Psoas muscle (tissue), 8 donors: Measurements from ENCODE around the gene CCDC141. TPM values are rescaled to one million over a fixed set of nuclear protein-coding genes. Genes with fewer than 3 reads are reported as not detected.

Experiments used
- ATAC-seq, 4 donors: fragments of 200-7000 bp; cut with Tn5 transposase; one replicate each; pipeline ENCODE4 v1.9.1; 2020; ENCODE audit warnings: moderate library complexity in 3 of 4, mild to moderate bottlenecking in 2 of 4
- DNase-seq, 2 donors: peaks; one replicate each; pipeline ENCODE4 v3.0.0-alpha.2; 2020
- H3K27ac ChIP-seq: fragments of 200-600 bp; one replicate; pipeline ENCODE4 v1.8.0; 2022
- H3K27me3 ChIP-seq, 3 donors: fragments of 200-600 bp in 1 of 3; one replicate each; pipeline versions ENCODE4 v1.6.1 to v1.8.0; 2013 to 2022; ENCODE audit warnings: low read length in 2 of 3, mild to moderate bottlenecking in 2 of 3, moderate library complexity in 1 of 3; ENCODE audit not compliant: insufficient read depth in 3 of 3
- H3K36me3 ChIP-seq, 2 donors: fragments of 200-600 bp in 1 of 2; one replicate each; pipeline versions ENCODE4 v1.6.1 to v1.8.0; 2013 to 2022; ENCODE audit warnings: low read depth in 1 of 2, mild to moderate bottlenecking in 1 of 2, moderate library complexity in 1 of 2; ENCODE audit not compliant: insufficient read depth in 1 of 2
- H3K4me1 ChIP-seq: fragments of 200-600 bp; one replicate; pipeline ENCODE4 v1.8.0; 2022
- H3K4me3 ChIP-seq: fragments of 200-600 bp; one replicate; pipeline ENCODE4 v1.8.0; 2022; ENCODE audit warnings: mild to moderate bottlenecking
- H3K9me3 ChIP-seq: fragments of 200-600 bp; one replicate; pipeline ENCODE4 v1.8.0; 2022
- WGBS, 3 donors: extraction: QIAGEN DNeasy Blood & Tissue Kit; methylation state at CpG; one replicate each; pipeline versions ENCODE4 v1.1.6 to v1.1.7; 2013; 5-methylcytosine and 5-hydroxymethylcytosine counted together
- intact Hi-C, 2 donors: fragments of 100-400 bp; cut with DNase I; formaldehyde crosslinking; loops; one replicate each; pipeline versions ENCODE4 v1.11.0 to v1.14.2; 2022
- polyA plus RNA-seq, 3 donors: library from polyadenylated mRNA; stranded (reverse); fragments of 200-250 nt; gene quantifications; one replicate each; pipeline ENCODE4 v1.2.3, GENCODE V29; 2013
- total RNA-seq, 4 donors: library from RNA; stranded (reverse); fragmentation: NEBNext Ultra II Directional in 2 of 4; extraction: Animal tissue kit (Norgen Biotek cat#: 25700) in 2 of 4; gene quantifications; one replicate each; pipeline versions ENCODE4 v1.2.1 to v1.2.4, GENCODE V29; 2021 to 2023
- TF ChIP-seq, protein P1 (sequence below): fragments of 200-600 bp; IDR thresholded peaks from one replicate; pipeline ENCODE4 v1.8.0; 2022; ENCODE audit warnings: antibody characterized with exemption
- donor health status: healthy with polysubstance abuse.
- donor health status: DM: no; HTN: no; CAD: no; lungs with moderate emphysema.
- donor health status: Bipolar disorder and iron deficiency.
- donor health status: healthy.
- donor health status: DM: yes; HTN: yes; CAD: no.
- donor health status: DM: no; HTN: no; CAD: no.
- donor health status: DM: no; HTN: no; CAD: no.
- donor health status: DM: yes; HTN: yes; CAD: no.

The CCDC141 gene
- total and polyA plus RNA-seq, 7 donors, result 0.82 to 14.9 (median 5.9) TPM

DNA sequence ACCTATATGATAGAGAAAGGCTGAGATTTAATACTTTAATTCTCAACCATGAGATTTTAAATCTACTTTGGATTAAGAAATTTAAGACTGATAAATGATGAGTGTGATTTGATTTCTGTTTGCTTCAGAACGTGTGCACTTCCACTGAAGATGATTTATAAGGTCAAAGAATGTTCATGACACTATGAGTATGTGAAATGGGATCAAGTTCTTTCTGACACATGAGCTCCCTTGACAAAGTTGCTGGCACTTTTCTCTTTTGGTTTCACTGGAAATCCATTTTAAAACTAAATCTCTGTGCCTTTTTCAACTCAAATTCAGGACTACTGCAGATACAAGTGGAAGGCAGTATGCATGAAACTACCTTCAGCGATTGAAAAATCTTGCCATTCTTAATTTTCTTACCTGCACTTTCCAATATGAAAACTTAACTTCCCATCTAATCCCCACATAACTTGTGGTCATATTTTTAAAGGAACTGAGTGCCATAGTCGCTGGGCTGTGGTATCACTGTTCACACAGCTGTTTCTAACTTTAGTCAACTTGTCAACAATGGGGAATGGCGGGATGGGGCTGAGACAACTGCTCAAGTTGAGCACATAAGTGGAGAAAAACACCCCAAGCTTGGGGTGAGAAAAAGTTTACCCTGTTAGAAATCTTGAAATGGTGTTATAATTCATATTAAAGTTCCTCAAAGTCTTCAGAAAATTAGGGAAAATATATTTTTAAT is 190.9 kb downstream of the CCDC141 start:
- peak overlapping the region; percentile 86 for H3K27ac ChIP-seq
- peak in 1 of 2 donors; percentile 58 for DNase-seq
- no peaks in the 10 kb centered on the region for H3K9me3 ChIP-seq
- WGBS, 3 donors, result 18 to 32% (median 22%) methylated on average over 4 of the region's 4 CpGs
- peak; percentile 74 to 76 (median 76) for ATAC-seq
- H3K36me3 ChIP-seq, result no peaks in the 10 kb centered on the region
- H3K4me1 ChIP-seq, result peaks cover 49% of the 10 kb centered on the region
- TF ChIP-seq, protein P1, sequence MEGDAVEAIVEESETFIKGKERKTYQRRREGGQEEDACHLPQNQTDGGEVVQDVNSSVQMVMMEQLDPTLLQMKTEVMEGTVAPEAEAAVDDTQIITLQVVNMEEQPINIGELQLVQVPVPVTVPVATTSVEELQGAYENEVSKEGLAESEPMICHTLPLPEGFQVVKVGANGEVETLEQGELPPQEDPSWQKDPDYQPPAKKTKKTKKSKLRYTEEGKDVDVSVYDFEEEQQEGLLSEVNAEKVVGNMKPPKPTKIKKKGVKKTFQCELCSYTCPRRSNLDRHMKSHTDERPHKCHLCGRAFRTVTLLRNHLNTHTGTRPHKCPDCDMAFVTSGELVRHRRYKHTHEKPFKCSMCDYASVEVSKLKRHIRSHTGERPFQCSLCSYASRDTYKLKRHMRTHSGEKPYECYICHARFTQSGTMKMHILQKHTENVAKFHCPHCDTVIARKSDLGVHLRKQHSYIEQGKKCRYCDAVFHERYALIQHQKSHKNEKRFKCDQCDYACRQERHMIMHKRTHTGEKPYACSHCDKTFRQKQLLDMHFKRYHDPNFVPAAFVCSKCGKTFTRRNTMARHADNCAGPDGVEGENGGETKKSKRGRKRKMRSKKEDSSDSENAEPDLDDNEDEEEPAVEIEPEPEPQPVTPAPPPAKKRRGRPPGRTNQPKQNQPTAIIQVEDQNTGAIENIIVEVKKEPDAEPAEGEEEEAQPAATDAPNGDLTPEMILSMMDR, result no peak
- H3K27me3 ChIP-seq, result no peaks in the 10 kb centered on the region
- peak overlapping the region; percentile 42 for H3K4me3 ChIP-seq
- intact Hi-C loops, result no loop called here

DNA sequence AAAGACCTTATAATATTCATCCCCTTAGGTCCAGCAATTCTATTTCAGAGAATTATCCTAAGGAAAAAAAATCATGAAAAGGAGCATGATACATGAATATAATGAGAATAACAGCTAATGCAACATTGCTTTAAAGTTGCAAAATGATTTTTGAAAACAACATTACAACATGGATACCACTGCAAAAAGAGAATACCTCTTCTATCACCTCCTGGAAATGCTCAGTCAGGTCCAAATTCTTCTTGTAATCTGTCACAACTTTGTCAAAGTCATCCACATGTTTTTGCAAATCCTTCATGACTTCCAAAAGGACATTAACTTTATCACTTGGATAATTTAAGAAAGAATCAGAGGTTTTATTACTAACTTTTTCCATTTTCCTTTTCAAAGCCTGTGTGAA is 194.8 kb downstream of the CCDC141 start:
- Histone ChIP-seq H3K27me3 (no peaks in the 10 kb centered on the region), H3K27ac (peak overlapping the region; percentile 68), H3K4me1 (peaks cover 21% of the 10 kb centered on the region), H3K9me3 (no peaks in the 10 kb centered on the region), H3K36me3 (peaks cover 0 to 7% of the 10 kb centered on the region in 2 donors), H3K4me3 (no peak overlapping the region)
- intact Hi-C loops, result no loop called here
- ATAC-seq, result no peak
- TF ChIP-seq, protein P1, result no peak
- no peak for DNase-seq

DNA sequence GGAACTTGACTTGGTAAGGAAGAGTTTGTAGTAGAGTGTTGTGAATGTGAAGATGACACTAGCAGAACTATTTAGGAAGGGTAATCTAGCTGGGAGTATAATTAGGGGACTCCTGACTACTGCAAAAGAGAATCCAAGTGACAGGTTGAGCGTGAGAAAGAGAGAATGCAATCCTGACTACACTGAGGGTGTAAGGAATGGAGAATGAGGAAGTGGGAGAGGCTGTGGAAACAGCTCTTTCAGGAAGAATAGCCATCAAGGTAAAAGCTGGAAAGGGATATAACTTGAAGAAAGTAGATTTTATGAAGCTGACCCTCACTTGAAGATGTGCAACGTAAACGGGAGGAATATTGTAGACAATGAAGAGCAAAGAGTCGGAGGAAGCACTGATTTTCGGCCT is 201.6 kb downstream of the CCDC141 start:
- 96 to 99% (median 96%) methylated on average over 5 of the region's 5 CpGs for WGBS, 3 donors
- ATAC-seq, result no peak
- TF ChIP-seq, protein P1, result no peak
- Histone ChIP-seq H3K27me3 (no peaks in the 10 kb centered on the region), H3K27ac (no peak overlapping the region), H3K9me3 (no peaks in the 10 kb centered on the region), H3K4me3 (no peak overlapping the region), H3K36me3 (peaks cover 0 to 14% of the 10 kb centered on the region in 2 donors), H3K4me1 (peaks cover 32% of the 10 kb centered on the region)
- intact Hi-C loops, result no loop called here
- no peak for DNase-seq

DNA sequence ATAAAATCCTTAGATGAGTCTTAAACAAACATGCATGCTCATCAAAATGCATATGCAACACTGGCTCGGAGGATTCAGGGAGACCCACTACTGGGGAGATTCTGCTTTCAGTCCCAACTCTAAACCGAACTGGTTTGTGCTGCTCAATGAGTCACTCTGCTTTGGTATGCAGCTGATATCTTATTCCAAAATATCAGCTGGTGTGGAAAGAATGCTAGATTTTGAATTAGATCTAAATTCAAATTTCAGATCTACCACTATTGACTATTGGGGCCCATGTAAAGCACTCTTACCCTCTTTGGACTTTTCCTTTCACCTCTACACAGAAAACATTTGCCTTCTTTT is 203.5 kb downstream of the CCDC141 start:
- H3K4me1 ChIP-seq, result peaks cover 35% of the 10 kb centered on the region
- intact Hi-C loops, result no loop called here
- no peak for DNase-seq
- no peak overlapping the region for H3K4me3 ChIP-seq
- peak in 1 of 4 donors; percentile 23 for ATAC-seq
- H3K9me3 ChIP-seq, result no peaks in the 10 kb centered on the region
- H3K27me3 ChIP-seq, result no peaks in the 10 kb centered on the region
- peak overlapping the region; percentile 81 for H3K27ac ChIP-seq
- H3K36me3 ChIP-seq, result peaks cover 0 to 11% of the 10 kb centered on the region in 2 donors
- TF ChIP-seq, protein P1, result no peak
- WGBS, 3 donors, result 36 to 54% (median 47%) methylated on average over 2 of the region's 2 CpGs
